ENCODE results near the gene ABL1. TPM values are rescaled to one million over a fixed set of nuclear protein-coding genes. Genes with fewer than 3 reads are reported as not detected.

Gene ABL1
- total and polyA plus RNA-seq, 2 of the 13 experiments (the other 11 are each of a cell fraction or from before 2014, with no cell fraction given), result 10.8 to 20.4 TPM

DNA sequence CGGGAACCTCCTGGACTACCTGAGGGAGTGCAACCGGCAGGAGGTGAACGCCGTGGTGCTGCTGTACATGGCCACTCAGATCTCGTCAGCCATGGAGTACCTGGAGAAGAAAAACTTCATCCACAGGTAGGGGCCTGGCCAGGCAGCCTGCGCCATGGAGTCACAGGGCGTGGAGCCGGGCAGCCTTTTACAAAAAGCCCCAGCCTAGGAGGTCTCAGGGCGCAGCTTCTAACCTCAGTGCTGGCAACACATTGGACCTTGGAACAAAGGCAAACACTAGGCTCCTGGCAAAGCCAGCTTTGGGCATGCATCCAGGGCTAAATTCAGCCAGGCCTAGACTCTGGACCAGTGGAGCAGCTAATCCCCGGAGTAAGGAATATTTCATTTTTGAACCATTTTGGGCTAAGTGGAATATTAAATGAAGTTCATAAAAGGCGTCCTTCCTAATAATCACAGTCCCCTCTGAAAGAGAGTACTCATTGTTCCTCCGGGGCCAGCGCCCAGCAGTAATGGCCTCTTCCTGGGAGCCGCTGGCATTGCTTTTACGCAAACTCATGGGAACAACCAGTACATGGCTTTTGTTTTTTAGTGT is 38.0 kb downstream of the ABL1 start (continued):
- TF ChIP-seq, protein P1, sequence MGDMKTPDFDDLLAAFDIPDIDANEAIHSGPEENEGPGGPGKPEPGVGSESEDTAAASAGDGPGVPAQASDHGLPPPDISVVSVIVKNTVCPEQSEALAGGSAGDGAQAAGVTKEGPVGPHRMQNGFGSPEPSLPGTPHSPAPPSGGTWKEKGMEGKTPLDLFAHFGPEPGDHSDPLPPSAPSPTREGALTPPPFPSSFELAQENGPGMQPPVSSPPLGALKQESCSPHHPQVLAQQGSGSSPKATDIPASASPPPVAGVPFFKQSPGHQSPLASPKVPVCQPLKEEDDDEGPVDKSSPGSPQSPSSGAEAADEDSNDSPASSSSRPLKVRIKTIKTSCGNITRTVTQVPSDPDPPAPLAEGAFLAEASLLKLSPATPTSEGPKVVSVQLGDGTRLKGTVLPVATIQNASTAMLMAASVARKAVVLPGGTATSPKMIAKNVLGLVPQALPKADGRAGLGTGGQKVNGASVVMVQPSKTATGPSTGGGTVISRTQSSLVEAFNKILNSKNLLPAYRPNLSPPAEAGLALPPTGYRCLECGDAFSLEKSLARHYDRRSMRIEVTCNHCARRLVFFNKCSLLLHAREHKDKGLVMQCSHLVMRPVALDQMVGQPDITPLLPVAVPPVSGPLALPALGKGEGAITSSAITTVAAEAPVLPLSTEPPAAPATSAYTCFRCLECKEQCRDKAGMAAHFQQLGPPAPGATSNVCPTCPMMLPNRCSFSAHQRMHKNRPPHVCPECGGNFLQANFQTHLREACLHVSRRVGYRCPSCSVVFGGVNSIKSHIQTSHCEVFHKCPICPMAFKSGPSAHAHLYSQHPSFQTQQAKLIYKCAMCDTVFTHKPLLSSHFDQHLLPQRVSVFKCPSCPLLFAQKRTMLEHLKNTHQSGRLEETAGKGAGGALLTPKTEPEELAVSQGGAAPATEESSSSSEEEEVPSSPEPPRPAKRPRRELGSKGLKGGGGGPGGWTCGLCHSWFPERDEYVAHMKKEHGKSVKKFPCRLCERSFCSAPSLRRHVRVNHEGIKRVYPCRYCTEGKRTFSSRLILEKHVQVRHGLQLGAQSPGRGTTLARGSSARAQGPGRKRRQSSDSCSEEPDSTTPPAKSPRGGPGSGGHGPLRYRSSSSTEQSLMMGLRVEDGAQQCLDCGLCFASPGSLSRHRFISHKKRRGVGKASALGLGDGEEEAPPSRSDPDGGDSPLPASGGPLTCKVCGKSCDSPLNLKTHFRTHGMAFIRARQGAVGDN (CRISPR knock-in tag; IDR thresholded peaks at IDR 0.05), result peak; percentile 70
- TF ChIP-seq ZNF547 (CRISPR knock-in tag; IDR thresholded peaks at IDR 0.05) (0 out of 2 replicates have a peak, but pooled peaks have one; percentile 13), TEAD3 (CRISPR knock-in tag; optimal IDR thresholded peaks at IDR 0.05; ENCODE audit: borderline replicate concordance) (peak; percentile 14), NFE2L1 (CRISPR knock-in tag; IDR thresholded peaks at IDR 0.05; ENCODE audit: borderline replicate concordance) (no peak), ZC3H4 (CRISPR knock-in tag; IDR thresholded peaks at IDR 0.05; ENCODE audit: borderline replicate concordance) (no peak), ZNF264 (CRISPR knock-in tag; IDR thresholded peaks at IDR 0.05) (peak; percentile 98), PLRG1 (conservative IDR thresholded peaks at IDR 0.05) (no peak), JDP2 (CRISPR knock-in tag; IDR thresholded peaks at IDR 0.05; ENCODE audit: borderline replicate concordance) (no peak), MEF2D (CRISPR knock-in tag; IDR thresholded peaks at IDR 0.05) (no peak), ZFYVE20 (CRISPR knock-in tag; IDR thresholded peaks at IDR 0.05; ENCODE audit: borderline replicate concordance, low read depth) (no peak), RFXAP (CRISPR knock-in tag; IDR thresholded peaks at IDR 0.05; ENCODE audit: borderline replicate concordance) (0 out of 2 replicates have a peak, but pooled peaks have one; percentile 51), ZNF598 (CRISPR knock-in tag; IDR thresholded peaks at IDR 0.05; ENCODE audit: borderline replicate concordance) (0 out of 2 replicates have a peak, but pooled peaks have one; percentile 67), ELF1 (CRISPR knock-in tag; IDR thresholded peaks at IDR 0.05) (no peak), GLI4 (CRISPR knock-in tag; IDR thresholded peaks at IDR 0.05; ENCODE audit: borderline replicate concordance) (no peak; the same call in 1 of the 2 replicates)
- TF ChIP-seq, protein P2, sequence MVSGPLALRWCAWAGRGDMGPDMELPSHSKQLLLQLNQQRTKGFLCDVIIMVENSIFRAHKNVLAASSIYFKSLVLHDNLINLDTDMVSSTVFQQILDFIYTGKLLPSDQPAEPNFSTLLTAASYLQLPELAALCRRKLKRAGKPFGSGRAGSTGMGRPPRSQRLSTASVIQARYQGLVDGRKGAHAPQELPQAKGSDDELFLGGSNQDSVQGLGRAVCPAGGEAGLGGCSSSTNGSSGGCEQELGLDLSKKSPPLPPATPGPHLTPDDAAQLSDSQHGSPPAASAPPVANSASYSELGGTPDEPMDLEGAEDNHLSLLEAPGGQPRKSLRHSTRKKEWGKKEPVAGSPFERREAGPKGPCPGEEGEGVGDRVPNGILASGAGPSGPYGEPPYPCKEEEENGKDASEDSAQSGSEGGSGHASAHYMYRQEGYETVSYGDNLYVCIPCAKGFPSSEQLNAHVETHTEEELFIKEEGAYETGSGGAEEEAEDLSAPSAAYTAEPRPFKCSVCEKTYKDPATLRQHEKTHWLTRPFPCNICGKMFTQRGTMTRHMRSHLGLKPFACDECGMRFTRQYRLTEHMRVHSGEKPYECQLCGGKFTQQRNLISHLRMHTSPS (CRISPR knock-in tag; IDR thresholded peaks at IDR 0.05; ENCODE audit: low read depth), result peak; percentile 85
- TF ChIP-seq, protein P3, sequence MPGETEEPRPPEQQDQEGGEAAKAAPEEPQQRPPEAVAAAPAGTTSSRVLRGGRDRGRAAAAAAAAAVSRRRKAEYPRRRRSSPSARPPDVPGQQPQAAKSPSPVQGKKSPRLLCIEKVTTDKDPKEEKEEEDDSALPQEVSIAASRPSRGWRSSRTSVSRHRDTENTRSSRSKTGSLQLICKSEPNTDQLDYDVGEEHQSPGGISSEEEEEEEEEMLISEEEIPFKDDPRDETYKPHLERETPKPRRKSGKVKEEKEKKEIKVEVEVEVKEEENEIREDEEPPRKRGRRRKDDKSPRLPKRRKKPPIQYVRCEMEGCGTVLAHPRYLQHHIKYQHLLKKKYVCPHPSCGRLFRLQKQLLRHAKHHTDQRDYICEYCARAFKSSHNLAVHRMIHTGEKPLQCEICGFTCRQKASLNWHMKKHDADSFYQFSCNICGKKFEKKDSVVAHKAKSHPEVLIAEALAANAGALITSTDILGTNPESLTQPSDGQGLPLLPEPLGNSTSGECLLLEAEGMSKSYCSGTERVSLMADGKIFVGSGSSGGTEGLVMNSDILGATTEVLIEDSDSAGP (CRISPR knock-in tag; IDR thresholded peaks at IDR 0.05; ENCODE audit: borderline replicate concordance), result peak; percentile 45; the same call in 1 of the 2 replicates
- TF ChIP-seq, protein P4, sequence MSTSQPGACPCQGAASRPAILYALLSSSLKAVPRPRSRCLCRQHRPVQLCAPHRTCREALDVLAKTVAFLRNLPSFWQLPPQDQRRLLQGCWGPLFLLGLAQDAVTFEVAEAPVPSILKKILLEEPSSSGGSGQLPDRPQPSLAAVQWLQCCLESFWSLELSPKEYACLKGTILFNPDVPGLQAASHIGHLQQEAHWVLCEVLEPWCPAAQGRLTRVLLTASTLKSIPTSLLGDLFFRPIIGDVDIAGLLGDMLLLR (CRISPR knock-in tag; IDR thresholded peaks at IDR 0.05), result no peak

Data from HepG2 (cell line).